ENCODE measurements around the gene SYPL1. TPM values are rescaled to one million over a fixed set of nuclear protein-coding genes. Genes with fewer than 3 reads are reported as not detected.
A peak's percentile ranks its signal among the peaks of the same experiment; 100 is the strongest.

SYPL1 gene
- total and polyA plus RNA-seq, 2 donors (not counting 3 experiments of a cell fraction or from before 2014, with no cell fraction given): 59.8 to 67.1 TPM

DNA sequence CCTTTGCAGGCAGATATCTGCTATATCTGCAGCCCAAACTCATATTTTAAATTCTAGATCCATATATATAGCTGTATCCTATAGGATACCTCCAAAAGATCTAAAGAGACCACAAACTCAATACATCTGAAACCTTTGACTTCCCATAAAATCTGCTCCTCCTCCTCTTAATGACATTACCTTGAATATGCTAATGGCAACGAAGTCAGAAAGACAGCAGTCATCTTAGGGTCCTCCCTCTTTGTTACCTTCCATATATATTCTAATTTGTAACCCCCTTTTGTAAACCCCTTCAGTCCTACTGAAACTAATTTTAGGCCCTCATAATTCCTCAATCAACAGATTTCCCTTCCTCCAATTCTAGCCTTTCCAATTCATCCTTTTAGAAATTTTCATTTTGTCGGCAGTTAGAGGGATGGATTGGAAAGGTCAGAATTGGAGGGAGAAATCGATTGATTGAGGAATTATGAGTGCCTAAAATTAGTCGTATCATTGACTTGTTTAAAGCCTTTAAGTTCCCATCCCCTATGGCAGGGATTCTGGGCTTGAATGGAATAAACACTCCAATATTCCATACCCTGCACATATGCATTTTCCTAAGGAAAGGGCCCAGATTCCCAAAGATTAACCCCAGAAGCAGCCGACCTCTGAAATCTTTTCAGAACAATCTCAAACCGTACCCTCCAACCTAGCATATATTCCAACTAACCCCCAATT lies 2.4 kb downstream of the SYPL1 start:
- Histone ChIP-seq H4K20me1 (replicated peaks; ENCODE audit: control insufficient read depth, extremely low read depth, insufficient read depth, low read length) (peaks cover 3% of the 10 kb centered on the region), H3K9ac (replicated peaks; ENCODE audit: extremely low read depth, insufficient read depth, low read length) (no peak overlapping the region), H3K27ac (ENCODE audit: insufficient read depth, low read depth, low read length) (no peak overlapping the region), H3K4me1 (ENCODE audit: control insufficient read depth, extremely low read depth, insufficient read depth, low read length) (peaks cover 18% of the 10 kb centered on the region), H3K4me2 (ENCODE audit: insufficient read depth, low read length) (peak overlapping the region; percentile 92), H2AFZ (ENCODE audit: low read depth, low read length) (no peak overlapping the region), H3K4me3 (replicated peaks in 1 of 3; ENCODE audit: insufficient read depth in 1 of 3, low read depth in 1 of 3, low read length in 3 of 3) (no peak overlapping the region), H3K27me3 (ENCODE audit: control insufficient read depth in 2 of 2, insufficient read depth in 2 of 2, low read length in 2 of 2) (no peaks in the 10 kb centered on the region), H3K36me3 (ENCODE audit: control insufficient read depth in 2 of 2, extremely low read depth in 1 of 2, insufficient read depth in 2 of 2, low read length in 2 of 2) (no peaks in the 10 kb centered on the region), H3K9me3 (replicated peaks; ENCODE audit: control insufficient read depth, insufficient read depth, low read length) (no peaks in the 10 kb centered on the region), H3K79me2 (ENCODE audit: control insufficient read depth, insufficient read depth, low read length) (peaks cover 66% of the 10 kb centered on the region), H3K9me1 (replicated peaks; ENCODE audit: control insufficient read depth, extremely low read depth, insufficient read depth, low read length) (no peaks in the 10 kb centered on the region)
- no TSS peak for BruUV-seq (replicated peaks)
- TF ChIP-seq, protein P1, sequence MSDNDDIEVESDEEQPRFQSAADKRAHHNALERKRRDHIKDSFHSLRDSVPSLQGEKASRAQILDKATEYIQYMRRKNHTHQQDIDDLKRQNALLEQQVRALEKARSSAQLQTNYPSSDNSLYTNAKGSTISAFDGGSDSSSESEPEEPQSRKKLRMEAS (IDR thresholded peaks at IDR 0.05; ENCODE audit: insufficient read depth, insufficient read length): no peak
- TF ChIP-seq FOS (IDR thresholded peaks at IDR 0.05; ENCODE audit: borderline replicate concordance, insufficient read depth, low read length) (no peak), POLR2AphosphoS5 (IDR thresholded peaks at IDR 0.05; ENCODE audit: insufficient read depth, low read depth, low read length) (no peak), EZH2 (IDR thresholded peaks at IDR 0.05; ENCODE audit: borderline replicate concordance, low read depth, low read length, severe bottlenecking) (no peak), MYC (IDR thresholded peaks at IDR 0.05; ENCODE audit: low read depth, low read length) (no peak), POLR2A (IDR thresholded peaks at IDR 0.05; ENCODE audit: low read depth, low read length) (no peak), JUN (IDR thresholded peaks at IDR 0.05; ENCODE audit: borderline replicate concordance, insufficient read depth, insufficient read length, low read depth) (no peak), GATA2 (IDR thresholded peaks at IDR 0.05; ENCODE audit: insufficient read depth, insufficient read length, low read depth, low read length) (no peak)
- TF ChIP-seq, protein P2, sequence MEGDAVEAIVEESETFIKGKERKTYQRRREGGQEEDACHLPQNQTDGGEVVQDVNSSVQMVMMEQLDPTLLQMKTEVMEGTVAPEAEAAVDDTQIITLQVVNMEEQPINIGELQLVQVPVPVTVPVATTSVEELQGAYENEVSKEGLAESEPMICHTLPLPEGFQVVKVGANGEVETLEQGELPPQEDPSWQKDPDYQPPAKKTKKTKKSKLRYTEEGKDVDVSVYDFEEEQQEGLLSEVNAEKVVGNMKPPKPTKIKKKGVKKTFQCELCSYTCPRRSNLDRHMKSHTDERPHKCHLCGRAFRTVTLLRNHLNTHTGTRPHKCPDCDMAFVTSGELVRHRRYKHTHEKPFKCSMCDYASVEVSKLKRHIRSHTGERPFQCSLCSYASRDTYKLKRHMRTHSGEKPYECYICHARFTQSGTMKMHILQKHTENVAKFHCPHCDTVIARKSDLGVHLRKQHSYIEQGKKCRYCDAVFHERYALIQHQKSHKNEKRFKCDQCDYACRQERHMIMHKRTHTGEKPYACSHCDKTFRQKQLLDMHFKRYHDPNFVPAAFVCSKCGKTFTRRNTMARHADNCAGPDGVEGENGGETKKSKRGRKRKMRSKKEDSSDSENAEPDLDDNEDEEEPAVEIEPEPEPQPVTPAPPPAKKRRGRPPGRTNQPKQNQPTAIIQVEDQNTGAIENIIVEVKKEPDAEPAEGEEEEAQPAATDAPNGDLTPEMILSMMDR (IDR thresholded peaks at IDR 0.05; ENCODE audit: extremely low read depth in 1 of 2, insufficient read depth in 1 of 2, low read depth in 1 of 2, low read length in 2 of 2): no peak
- ChIA-PET POLR2A (no interaction called here), CTCF (interaction anchor here (1.0 to 1.3 kb wide), 2 partner anchors 23 to 49 kb away, joined by 3 read pairs; no protein-coding TSS in a partner anchor)
- DNase-seq (ENCODE audit: low read depth, low spot score) (no peak), FAIRE-seq (no peak)
- dilution Hi-C loops (cut with MboI; ENCODE audit: extremely low pct_ligation_motif_present, low sequenced_read_pairs): no loop called here
- intact Hi-C loops (cut with micrococcal nuclease): no loop called here

Measured in endothelial cell of umbilical vein (primary cell).